Neural progenitor cell (in vitro differentiated cells): ENCODE data around the gene SPTBN5.

Source experiments
- EZH2 ChIP-seq: fragments of 200-600 bp; sonication (generic); IDR thresholded peaks from 2 replicates; pipeline ENCODE4 v1.6.1; 2017; ENCODE audit warnings: antibody characterized with exemption, mild to moderate bottlenecking, moderate library complexity
- TF ChIP-seq, protein P1 (sequence below): fragments of 200-600 bp; sonication (generic); IDR thresholded peaks from 2 replicates; pipeline ENCODE4 v1.5.1; 2017; ENCODE audit warnings: antibody characterized with exemption, mild to moderate bottlenecking

DNA sequence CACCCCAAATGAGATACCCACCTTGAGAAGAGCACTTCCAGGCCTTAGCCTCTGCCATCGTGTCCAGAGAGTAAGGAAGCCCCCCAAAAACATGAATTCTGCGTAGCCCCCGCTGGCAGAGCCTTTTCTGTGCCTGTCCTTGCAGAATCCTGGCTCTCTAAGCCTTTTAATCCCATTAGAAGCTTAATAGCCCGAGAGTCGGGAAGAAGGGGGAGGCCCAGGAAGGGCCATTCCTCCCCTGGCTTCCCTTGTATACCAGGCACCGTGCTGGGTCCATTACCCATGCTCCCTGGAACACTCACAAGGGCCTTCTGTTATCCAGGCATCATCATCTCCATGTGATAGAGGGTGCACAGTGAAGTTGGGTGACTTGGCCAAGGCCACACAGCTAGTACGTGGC, 7.1 kb downstream of the SPTBN5 start:
- TF ChIP-seq, protein P1, sequence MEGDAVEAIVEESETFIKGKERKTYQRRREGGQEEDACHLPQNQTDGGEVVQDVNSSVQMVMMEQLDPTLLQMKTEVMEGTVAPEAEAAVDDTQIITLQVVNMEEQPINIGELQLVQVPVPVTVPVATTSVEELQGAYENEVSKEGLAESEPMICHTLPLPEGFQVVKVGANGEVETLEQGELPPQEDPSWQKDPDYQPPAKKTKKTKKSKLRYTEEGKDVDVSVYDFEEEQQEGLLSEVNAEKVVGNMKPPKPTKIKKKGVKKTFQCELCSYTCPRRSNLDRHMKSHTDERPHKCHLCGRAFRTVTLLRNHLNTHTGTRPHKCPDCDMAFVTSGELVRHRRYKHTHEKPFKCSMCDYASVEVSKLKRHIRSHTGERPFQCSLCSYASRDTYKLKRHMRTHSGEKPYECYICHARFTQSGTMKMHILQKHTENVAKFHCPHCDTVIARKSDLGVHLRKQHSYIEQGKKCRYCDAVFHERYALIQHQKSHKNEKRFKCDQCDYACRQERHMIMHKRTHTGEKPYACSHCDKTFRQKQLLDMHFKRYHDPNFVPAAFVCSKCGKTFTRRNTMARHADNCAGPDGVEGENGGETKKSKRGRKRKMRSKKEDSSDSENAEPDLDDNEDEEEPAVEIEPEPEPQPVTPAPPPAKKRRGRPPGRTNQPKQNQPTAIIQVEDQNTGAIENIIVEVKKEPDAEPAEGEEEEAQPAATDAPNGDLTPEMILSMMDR, result no peak
- no peak for TF ChIP-seq EZH2
